ENCODE results near the gene PFDN1.

Gene PFDN1

GRCh38 chr5:140235791-140236551, 66.9 kb downstream of the PFDN1 start:
- DNase-seq, result no peak

GRCh38 chr5:140234377-140234989, 68.4 kb downstream of the PFDN1 start:
- DNase-seq, result no peak

DNA sequence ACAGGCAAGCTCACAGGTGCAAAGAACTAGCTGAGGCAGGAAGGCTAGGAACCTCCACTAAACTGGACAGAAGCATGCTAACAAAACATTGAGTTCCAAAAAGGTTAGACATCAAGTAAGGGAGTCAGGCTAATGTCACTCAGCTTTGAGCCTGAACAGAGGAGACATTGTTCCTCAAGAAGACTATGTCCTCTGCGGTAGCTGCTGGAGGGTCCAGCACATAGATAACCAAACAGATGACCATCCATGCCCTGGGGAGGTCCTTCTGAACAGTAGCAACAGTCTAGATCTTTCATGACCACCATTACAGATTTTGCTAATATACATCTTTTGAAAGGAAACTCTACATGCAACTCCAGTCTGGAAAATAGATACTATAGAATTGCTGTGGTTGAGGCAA, 70.2 kb downstream of the PFDN1 start:
- DNase-seq, result no peak

- no peak for DNase-seq
Measured at GRCh38 chr5:140230373-140230772, 72.5 kb downstream of the PFDN1 start.

DNA sequence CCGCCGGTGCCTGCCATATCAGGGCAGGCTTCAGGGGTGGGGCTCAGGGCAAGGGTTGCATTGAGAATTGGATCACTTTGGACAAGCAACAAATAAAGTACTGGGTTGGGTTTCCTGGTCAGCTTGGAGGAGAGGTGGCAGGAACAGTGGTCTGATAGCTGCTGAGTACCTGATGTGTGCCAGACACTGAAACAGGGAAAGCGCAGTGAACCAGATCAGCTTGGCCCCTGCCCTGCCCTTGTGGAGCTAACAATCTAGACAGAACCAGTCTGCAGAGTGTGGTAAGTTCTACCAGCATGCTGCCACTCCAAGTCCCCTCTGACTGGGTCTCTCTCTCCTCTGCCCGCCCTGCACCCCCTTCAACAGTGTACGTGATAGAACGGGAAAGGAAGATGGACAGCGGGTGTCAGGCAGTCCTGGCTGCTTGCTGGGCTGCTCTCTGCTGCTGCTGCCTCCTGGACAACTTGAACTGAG, 74.5 kb downstream of the PFDN1 start:
- no peak for DNase-seq

GRCh38 chr5:140227046-140227445, 75.9 kb downstream of the PFDN1 start:
- no peak for DNase-seq

GRCh38 chr5:140225396-140225795, 77.5 kb downstream of the PFDN1 start:
- DNase-seq, result no peak

GRCh38 chr5:140224658-140225057, 78.2 kb downstream of the PFDN1 start:
- DNase-seq, result no peak

DNA sequence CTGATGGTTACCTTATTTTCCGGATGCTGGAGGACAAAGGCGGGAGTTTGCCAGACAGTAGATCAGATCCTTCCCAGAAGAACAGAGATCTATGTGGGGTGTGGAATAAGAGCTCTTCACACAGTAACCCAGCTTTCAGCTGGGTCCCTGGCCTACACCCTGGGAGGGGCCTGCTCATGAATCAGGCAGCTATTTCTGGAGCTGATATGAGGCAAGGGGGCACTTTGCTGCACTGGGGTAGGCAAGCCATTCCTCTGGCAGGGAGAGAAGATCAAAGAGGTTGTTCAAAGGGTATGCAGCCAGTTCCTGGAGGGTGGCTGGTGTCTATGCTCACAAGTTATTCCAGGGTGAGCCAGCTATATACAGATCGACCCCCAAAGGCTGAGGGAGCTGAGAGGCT, 79.3 kb downstream of the PFDN1 start:
- no peak for DNase-seq

- DNase-seq, result no peak
Measured at GRCh38 chr5:140222416-140222815, 80.5 kb downstream of the PFDN1 start.

DNA sequence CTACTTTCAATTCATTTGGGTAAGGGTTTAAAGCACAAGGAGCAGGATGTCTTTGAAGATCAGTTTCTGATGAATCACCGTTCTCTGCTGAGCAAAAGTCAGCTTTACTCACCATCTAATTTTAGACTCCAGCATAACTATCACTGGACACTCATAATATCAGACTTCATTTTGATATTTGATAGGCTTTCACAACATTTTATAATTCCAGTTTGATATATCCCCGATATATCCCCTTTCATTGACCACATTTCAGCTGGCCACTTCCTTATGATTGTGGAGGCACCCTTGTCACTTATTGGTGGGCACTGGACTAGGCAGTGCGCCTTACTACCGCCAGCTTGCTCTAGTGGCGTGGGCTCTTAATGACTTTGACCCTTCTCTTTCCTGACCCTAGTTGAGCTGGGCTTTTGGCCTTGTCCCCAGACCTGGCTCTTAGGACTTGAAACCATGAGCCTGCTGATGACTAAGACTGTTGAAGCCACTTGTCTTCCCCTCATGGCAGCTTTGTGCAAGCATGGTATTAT, 81.1 kb downstream of the PFDN1 start:
- no peak for DNase-seq

- no peak for DNase-seq
Measured at GRCh38 chr5:140220698-140221064, 82.2 kb downstream of the PFDN1 start.

GRCh38 chr5:140220032-140220697, 82.7 kb downstream of the PFDN1 start:
- no peak for DNase-seq

GRCh38 chr5:140219068-140219991, 83.6 kb downstream of the PFDN1 start:
- DNase-seq, result no peak

GRCh38 chr5:140217299-140218026, 85.4 kb downstream of the PFDN1 start:
- DNase-seq, result no peak

DNA sequence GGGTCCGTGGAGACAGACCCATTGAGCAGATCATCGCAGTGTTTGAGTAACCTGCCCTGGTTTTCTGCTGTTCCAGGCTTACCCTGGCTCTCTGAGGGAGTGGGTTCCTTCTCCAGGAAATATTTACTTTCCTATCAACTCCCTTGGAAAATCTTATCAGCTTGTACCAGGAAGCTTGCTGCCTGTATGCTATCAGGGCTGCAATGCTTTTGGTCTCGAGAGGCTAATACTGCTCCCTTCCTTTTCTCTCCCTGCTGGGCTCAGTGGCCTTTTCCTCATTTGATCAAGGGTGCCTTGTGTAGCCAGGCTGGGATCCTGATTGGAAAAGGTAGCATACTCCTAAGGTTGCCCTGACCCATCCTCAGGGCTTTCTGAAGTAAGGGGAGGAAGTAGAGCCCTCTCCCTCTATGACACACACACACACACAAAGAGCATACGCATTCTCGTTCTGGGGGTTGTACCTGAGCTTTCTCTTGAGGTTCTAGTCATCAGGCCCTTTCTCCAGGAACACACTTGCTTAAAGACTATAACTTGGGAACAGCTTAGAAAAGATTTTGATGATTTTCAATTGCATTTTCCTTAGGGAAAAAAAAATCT, 86.3 kb downstream of the PFDN1 start:
- no peak for DNase-seq

DNA sequence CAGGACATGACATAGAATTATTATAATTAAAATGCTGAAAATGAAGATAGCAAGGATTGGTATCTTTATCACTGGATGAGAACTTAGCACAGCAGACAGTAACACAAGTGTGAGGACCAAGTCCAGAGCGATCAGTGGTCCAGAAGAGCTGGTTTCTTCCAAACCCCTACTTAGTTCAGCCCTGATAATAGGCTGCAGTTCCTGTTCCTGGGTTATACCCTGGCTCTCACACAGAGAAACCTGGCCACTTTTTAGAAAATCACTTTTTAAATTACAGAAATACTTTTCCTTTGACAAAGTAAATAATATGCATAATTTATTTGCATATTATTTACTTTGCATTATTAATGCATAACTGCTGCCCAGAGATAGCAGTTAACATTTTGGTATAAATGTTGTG, 87.6 kb downstream of the PFDN1 start:
- DNase-seq, result no peak

- DNase-seq, result no peak
Measured at GRCh38 chr5:140214831-140215230, 88.1 kb downstream of the PFDN1 start.

DNA sequence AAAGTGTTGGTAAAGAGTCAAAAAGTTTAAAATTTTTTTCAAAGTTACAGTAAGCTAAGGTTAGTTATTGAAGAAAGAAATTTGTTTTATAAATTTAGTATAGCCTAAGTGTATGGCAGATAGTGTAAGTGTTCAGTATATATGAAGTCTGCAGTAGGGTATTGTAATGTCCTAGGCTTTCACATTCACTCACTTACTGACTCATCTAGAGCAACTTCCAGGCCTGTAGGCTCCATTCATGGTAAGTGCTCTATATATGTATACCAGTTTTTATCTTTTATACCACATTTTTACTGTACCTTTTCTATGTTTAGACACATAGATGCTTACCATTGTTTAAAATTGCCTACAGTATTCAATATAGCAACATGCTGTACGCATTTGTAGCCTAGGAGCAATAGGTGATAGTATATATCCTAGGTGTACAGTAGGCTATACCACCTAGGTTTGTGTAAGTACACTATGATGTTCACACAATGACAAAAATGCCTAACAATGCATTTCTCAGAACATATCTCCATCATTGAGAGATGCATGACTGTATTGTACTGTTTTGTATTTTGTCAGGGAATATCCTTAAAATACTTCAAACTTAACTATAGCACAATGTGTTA, 89.4 kb downstream of the PFDN1 start:
- no peak for DNase-seq

DNA sequence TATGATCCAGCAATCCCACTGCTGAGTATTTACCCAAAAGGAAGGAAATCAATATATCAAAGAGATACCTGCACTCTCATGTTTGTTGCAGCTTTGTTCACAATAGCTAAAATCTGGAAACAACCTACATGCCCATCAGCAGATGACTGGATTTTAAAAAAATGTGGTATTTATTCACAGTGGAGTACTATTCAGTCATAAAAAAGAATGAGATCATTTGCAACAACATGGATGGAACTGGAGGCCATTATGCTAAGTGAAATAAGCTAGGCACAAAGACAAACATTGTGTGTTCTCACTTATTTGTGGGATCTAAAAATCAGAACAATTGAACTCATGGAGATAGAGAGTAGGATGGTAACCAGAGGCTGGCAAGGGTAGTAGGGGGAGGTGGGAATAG, 94.8 kb downstream of the PFDN1 start:
- DNase-seq, result no peak
